SKM-1 treated with dmso at 0.1 percent for 144 hours (cell line): Measurements from ENCODE around the gene MVK.

Source experiments
- DNase-seq: peaks from one replicate; lab custom pipeline; 2025; ENCODE audit not compliant: unreplicated experiment; lab: John Stamatoyannopoulos, UW

MVK gene

GRCh38 chr12:109544955-109545531, 28.6 kb upstream of the MVK start:
- DNase-seq = no peak

- DNase-seq = no peak
Measured at GRCh38 chr12:109545826-109546225, 27.8 kb upstream of the MVK start.

GRCh38 chr12:109547286-109547685, 26.3 kb upstream of the MVK start:
- DNase-seq = no peak

- no peak for DNase-seq
Measured at GRCh38 chr12:109548258-109548657, 25.3 kb upstream of the MVK start.

- DNase-seq = no peak
Measured at GRCh38 chr12:109549613-109550270, 23.9 kb upstream of the MVK start.

GRCh38 chr12:109550281-109550680, 23.3 kb upstream of the MVK start:
- DNase-seq = no peak

- DNase-seq = no peak
Measured at GRCh38 chr12:109551108-109551507, 22.5 kb upstream of the MVK start.

- DNase-seq = no peak
Measured at GRCh38 chr12:109552971-109553370, 20.6 kb upstream of the MVK start.

- DNase-seq = no peak
Measured at GRCh38 chr12:109553483-109553882, 20.1 kb upstream of the MVK start.

- DNase-seq = no peak
Measured at GRCh38 chr12:109553906-109554500, 19.6 kb upstream of the MVK start.

- no peak for DNase-seq
Measured at GRCh38 chr12:109554761-109555160, 18.8 kb upstream of the MVK start.

GRCh38 chr12:109555431-109556315, 17.9 kb upstream of the MVK start:
- DNase-seq = no peak

- no peak for DNase-seq
Measured at GRCh38 chr12:109557200-109557599, 16.4 kb upstream of the MVK start.

GRCh38 chr12:109557805-109558204, 15.8 kb upstream of the MVK start:
- DNase-seq = no peak

GRCh38 chr12:109558374-109559199, 15.0 kb upstream of the MVK start:
- no peak for DNase-seq

- DNase-seq = no peak
Measured at GRCh38 chr12:109559200-109559505, 14.4 kb upstream of the MVK start.

GRCh38 chr12:109559601-109560000, 14.0 kb upstream of the MVK start:
- no peak for DNase-seq

- no peak for DNase-seq
Measured at GRCh38 chr12:109560867-109561710, 12.5 kb upstream of the MVK start.

- DNase-seq = no peak
Measured at GRCh38 chr12:109561711-109562030, 11.9 kb upstream of the MVK start.

- DNase-seq = no peak
Measured at GRCh38 chr12:109562871-109563270, 10.7 kb upstream of the MVK start.
